Measurements from ENCODE around the gene ELK4. TPM values are rescaled to one million over a fixed set of nuclear protein-coding genes. Genes with fewer than 3 reads are reported as not detected.

Gene ELK4
- total RNA-seq, 1 experiment from 2014 or later, result 41.8 TPM

DNA sequence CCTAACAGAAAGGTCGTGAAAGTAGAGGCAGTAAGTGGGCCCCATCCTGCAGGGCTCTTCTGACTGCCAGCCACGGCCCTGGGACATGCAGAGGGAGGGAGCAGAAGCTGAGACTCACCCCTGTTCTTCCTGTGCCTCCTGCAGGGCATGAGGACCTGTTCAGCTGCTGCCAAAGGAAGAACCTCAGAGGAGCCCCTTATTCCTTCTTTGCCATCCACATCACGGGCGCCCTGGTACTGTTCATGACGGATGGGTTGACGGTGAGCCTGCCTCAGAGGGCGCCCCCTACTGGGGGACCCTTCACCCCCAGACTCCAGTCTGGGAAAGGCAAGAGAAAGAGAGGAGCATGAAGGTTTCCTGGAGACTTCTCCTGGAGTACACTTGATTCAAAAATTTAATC lies 47.1 kb downstream of the ELK4 start:
- no peak for DNase-seq (ENCODE audit: extremely low read depth, low read depth)

DNA sequence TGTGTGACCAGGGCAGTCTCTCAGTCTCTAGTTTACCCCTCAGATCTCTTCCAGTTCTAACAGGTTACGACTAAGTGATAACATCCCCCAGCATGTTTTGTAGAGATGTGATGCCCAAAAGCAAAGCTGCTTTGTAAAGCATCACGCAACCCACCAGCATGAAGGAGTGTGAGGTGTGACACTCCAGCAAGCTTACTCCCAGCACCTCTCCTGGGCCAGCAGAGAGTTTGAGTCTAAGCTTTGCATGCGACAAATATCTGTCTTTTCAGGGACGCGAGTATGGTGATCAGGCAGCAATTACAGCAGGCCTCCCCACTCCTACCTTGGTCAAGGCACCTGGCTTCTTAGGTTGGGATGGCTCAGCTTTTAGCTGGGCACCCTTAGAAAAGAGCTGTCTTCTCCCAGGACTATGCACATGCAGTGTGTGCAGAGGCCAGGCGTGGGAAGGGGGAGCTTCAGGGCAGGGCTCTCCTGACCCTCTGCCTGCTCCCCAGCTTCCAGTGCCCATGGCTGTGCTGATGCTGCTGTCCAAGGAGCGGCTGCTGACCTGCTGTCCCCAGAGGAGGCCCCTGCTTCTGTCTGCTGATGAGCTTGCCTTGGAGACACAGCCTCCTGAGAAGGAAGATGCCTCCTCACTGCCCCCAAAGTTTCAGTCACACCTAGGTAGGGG lies 48.2 kb downstream of the ELK4 start:
- DNase-seq (ENCODE audit: extremely low read depth, low read depth), result no peak

DNA sequence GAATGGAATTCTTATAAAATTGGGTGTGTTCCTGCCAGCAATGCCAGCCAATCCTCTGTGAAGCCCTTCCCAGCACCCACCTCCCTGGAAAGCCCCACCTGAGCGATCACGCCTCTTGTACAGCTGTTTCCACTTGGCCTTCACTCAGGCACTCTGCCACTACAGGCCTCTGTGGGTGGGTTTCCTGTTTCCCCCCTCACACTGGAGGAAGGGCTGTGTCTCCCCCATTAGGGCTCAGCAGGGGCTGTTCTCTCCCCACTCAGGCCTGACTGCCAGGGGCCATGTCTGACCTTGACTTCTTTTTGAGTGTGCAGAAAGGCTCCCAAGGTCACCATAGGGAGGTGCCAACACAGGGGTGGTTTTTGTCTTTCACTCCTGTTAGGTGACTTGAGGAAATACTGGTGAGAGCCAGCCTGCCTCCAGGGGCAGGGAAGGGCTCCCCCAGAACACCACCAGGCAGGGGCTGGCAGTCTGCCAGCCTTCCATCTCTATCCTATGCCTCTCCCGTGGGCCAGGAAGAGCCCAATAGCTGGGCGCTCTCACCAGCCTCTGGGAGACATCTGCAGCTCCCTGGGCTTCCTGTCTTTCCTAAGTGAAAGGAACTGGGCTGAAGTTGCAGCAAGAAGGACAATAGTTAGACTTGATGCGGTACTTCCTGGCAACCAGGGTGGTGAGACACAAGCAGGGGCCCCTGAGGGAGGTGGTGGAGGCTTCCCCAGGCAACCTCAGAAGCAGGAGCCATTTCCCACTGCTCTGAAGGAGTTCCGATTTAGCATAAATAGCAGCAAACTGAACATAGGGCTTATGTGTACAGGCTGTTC lies 49.1 kb downstream of the ELK4 start:
- DNase-seq (ENCODE audit: extremely low read depth, low read depth), result no peak

DNA sequence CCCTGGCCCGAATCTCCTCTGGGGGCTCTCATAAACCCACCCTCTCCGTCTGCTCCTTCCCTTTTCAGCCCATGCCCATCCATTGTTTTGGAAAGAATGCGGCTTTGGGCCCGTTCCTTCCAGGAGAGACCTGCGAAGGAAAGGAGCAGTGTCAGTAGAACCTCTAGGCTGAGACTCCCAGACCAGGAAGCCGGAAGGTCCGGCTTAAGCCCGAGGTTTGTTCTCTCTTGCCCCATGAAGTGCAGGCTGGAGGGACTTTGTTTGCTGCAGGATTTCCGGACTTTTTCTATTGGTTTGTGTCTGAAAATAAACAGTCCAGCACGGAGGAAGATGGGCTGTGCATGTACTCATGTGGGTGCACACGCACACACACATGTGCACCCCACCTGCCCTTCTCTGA lies 49.8 kb downstream of the ELK4 start:
- DNase-seq (ENCODE audit: extremely low read depth, low read depth), result no peak

DNA sequence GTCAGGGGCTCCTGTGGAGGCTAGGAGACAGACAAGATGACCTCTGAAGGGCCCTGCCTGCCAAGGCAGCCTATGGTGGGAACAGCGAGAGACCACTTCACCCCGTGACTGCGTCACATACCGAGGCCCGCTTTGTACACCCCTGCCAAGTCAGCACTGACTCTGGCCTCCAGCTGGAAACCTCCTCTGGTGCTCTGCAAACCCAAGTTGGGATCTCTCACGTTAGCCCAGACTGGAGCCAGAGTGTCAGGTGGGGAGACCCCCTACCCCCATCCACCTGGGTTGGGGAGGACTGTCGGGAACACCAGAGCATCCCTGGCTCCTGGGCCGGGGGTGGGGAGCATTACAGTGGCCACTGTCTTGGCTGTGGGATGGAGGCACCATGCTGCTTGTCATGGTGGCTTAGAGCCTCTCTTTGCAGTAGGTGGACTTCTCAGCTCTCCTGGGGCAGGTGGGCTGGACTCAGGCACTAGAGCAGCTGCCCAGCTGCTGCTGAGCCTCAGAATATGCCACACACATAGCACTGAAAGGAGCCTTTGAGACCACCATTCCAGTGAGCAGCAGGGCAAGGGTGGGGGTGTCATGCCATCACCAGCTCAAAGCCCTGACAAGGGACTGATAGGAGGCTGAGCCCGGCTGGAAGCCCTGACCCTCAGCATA lies 50.4 kb downstream of the ELK4 start:
- DNase-seq (ENCODE audit: extremely low read depth, low read depth), result no peak

DNA sequence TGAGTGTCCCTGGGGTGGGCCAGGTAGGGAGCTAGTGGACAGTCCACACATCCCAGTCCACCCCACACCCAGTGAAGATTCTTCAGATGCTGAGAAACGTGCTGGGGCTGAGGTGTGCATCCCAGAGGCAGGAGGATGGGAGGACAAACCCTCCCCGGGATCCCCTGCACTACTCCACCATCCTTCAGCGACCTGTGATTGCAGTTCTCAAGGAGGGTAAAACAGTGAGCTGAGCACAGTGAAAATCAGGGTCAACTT lies 51.0 kb downstream of the ELK4 start:
- no peak for DNase-seq (ENCODE audit: extremely low read depth, low read depth)

DNA sequence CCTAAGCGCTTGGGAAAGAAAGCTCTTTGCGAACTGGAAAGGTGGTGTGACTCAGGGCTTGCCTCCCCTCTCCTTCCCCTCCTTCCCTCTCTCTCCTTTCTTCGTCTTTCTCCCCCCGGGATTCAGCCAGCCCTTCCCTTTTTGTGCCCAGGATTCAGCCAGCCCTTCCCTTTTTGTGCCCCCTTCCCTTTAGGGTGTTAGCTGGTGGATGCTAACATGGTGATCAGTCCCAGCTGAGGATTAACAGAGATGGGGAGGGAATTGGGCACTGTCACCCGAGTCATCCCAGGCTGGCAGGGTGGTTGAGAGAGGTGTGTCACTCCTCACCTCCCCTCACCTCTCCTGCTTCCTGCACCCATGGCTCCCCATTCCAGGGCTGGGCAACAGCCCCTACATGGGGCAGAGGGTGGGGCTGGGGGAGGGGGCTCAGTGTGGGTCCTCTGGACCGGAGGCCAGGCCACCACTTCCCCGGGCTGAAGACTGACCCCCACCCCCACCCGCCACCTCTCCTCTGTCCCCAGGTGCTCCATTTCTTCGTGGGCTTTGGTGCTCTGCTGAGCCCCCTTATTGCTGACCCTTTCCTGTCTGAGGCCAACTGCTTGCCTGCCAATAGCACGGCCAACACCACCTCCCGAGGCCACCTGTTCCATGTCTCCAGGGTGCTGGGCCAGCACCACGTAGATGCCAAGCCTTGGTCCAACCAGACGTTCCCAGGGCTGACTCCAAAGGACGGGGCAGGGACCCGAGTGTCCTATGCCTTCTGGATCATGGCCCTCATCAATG lies 51.5 kb downstream of the ELK4 start:
- no peak for DNase-seq (ENCODE audit: extremely low read depth, low read depth)

DNA sequence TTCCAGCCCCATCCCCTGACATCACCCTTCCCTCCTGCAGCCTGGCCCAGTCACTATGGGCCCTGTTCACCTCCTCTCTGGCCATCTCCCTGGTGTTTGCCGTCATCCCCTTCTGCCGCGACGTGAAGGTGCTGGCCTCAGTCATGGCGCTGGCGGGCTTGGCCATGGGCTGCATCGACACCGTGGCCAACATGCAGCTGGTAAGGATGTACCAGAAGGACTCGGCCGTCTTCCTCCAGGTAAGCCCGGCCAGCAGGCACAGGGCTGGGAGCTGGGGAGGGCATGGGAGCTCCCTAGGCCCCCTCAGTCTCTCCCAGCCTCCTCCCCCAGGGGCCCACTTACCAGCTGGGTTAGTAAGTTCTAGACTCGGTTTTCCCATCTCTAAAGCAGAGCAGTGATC lies 52.1 kb downstream of the ELK4 start:
- DNase-seq (ENCODE audit: extremely low read depth, low read depth), result no peak

DNA sequence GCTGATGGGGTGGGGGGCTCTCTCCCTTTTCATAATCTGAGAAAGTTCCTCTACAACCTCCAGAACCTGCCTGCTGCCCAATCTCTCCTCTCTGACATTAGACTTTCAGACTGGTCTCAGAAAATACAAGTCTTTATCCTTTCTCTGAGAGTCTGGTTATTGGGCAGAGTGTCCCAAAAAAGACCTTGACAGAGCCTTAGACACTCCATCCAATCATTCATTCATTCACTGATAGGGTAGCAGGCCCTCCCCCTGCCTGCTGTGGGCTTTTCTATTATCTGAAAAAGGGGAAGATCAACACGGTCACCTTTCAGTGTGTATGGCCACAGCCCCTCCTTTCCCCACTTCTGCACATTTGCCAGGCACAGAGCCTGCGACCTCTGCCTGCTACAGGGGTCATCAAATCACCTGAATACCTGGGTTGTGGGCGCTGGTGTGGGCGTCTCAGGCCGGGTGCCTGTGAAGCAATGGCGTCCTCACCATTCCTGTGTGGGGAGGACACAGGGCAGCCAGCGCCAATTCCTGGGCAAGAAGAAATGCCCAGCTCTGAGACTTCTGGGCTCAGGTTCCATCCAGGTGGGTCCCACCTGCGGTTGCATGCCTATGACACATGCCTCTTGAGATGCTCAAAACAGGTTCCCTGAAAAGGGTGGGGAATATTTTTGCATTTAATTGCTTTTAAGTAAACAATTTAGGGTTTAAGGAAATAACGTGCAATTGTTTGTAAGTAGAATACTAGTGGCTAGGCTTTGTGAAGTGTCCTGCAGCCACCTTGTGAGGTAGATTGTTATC lies 52.8 kb downstream of the ELK4 start:
- no peak for DNase-seq (ENCODE audit: extremely low read depth, low read depth)

DNA sequence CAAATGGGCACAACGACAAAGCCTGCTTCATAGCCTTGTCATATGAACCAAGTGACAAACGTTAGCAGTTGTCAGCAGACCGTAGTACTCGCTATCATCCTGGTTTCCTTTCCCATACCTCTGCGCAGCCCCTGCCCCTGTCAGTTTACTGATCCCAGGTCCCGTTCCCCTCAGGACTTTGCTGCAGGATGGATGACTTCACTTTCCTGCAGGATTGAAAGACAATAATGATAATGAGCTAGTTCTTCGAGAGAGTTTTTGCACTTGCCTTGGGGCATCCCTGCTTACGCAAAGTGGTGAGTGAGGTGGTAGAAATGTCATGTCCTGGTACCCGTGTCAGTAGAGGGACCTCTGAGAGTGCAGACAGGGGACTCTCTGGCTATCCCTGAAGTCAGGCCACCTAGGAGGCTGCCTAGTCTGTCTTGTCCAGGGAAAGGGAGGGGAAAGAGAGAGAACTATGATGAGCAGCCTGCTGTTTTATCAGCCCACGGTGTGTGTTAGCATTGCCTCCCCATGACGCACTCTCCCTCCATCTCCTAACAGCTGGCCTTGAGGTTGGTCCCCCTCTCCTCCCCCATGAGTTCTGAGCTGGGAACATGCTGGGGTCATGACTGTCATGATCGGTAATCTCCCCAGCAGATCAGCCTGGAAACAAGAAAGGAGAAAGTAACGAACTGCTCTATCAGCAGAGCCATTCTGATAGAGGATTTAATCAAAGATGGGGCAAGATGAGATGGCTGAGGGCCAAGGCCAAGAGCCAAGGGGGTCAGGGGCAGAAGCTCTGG lies 53.7 kb downstream of the ELK4 start:
- DNase-seq (ENCODE audit: extremely low read depth, low read depth), result no peak

DNA sequence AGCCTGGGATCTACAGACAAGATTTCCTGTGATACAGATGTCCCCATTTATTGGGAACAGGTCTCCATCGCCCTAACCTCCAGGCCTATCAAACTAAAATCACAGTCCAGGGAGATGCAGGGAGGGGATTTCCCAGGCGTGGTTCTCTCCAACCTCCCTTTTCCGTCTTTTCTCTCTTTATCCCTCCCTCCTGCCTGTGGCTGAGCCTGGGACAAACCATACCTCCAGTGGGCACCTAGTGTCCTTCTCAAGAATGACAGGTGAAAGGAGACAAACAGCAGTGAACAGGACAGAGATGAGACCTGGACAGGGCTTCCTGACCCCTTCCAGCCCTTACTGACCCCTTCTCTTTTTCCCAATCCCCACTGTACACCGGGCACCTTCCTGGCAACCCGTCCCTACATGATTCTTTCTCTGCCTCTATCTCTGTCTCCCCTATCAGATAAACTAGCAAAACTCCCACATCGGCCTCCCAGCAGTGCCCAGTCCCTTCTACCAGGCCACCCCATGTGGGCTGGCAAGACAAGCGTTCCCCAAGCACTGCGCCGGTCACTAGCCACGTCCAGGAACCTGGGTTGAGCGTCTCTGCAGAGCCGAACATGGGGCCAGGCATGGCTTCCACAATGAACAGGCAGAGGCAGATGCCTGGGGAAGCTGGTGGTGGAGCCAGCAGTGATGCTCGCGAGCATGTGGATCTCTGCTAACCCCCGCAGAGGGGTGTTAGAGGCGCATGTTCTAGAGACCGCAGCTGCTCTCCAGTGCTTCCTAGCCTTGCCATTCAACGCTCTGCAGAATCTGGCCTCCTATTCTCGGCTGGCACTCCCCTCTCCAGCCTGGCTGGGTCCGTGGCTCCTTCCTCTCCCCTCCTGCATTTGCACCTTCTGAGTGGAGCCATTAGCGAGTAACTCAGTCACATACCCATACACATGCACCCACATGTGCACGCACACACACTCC lies 54.7 kb downstream of the ELK4 start:
- DNase-seq (ENCODE audit: extremely low read depth, low read depth), result no peak

DNA sequence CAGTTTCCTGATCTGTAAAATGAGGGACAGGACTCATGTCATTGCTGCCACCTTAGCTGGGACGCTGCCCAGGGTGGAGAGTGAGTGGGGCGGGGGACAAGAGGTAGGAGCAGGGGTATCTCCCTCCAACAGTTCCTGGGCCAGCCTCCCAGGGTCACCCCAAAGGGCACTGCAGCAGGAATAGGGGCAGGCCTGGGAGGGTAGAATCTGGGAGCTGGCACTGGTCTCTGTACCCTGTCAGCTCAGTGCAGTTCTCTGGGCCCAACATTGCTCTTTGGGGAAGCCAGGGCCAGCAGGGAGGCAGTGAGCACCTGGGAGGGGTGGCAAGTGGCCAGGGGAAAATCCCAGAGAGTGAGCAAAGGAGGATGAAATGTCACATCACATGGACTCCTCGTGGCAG lies 55.8 kb downstream of the ELK4 start:
- no peak for DNase-seq (ENCODE audit: extremely low read depth, low read depth)

DNA sequence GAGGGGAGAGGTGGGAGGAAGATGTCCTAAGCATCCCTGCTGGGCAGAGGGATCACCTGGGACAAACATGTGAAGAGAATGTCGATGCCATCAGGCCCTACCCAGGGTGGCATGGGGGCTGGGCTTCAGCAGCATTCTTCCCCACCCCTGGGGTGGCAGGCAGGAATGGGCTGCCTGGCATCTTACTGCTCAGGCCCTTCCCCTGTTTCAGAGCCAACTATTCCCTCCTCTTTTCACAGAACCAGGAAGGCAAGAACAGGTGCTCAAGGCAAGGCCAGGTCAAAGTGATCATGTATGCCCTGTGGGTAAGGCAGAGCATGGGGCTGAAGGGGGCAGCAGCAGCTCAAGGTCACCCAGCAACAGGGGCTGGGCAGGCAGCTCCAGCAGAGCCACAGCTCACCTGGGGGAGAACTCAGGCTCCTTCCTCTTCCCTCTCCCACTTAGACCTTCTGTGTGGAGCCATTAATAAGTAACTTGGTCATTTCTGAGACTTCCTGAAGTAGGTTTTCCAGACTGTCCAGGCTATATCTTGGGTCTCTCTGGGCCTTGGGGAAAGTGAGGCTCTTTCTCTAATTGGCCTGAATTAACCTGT lies 56.4 kb downstream of the ELK4 start:
- DNase-seq (ENCODE audit: extremely low read depth, low read depth), result no peak

DNA sequence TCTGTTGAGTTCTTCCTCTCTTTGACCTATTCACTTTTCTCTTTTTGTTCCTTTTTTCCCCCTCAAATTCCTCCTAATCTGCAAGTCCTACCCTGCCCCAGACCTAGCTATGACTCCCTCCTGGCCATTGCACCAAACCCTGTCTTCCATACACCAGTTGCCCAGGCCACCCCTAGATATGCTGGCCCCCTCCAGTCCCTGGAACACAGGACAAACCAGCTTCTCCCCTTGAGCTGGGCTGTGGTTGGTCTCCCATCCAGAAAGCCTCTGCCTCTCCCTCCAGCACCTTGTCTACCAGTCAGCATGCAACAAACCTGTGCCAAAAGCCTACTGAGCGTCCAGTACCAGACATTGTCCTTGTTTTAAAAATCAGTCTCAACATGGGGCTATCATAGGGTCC lies 59.4 kb downstream of the ELK4 start:
- no peak for DNase-seq (ENCODE audit: extremely low read depth, low read depth)

DNA sequence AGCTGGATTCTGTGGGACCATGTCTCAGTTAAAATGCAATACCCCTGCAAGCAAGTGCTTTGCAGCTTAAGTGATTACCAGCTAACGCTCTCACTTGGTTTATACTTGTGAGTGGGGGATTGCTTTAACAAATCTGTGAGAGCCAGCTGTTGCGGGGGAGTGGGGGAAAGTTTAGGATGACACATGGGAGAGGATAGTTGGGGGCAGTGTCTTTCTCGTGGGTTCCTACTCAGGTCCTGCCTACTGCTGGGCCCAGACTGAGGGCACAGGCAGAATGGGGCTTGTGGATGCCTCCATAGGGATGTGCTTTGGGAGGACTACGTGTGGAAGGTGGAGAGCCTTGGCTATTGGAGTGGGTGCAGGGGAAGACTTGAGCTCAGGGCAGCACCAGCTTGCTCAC lies 60.1 kb downstream of the ELK4 start:
- no peak for DNase-seq (ENCODE audit: extremely low read depth, low read depth)

DNA sequence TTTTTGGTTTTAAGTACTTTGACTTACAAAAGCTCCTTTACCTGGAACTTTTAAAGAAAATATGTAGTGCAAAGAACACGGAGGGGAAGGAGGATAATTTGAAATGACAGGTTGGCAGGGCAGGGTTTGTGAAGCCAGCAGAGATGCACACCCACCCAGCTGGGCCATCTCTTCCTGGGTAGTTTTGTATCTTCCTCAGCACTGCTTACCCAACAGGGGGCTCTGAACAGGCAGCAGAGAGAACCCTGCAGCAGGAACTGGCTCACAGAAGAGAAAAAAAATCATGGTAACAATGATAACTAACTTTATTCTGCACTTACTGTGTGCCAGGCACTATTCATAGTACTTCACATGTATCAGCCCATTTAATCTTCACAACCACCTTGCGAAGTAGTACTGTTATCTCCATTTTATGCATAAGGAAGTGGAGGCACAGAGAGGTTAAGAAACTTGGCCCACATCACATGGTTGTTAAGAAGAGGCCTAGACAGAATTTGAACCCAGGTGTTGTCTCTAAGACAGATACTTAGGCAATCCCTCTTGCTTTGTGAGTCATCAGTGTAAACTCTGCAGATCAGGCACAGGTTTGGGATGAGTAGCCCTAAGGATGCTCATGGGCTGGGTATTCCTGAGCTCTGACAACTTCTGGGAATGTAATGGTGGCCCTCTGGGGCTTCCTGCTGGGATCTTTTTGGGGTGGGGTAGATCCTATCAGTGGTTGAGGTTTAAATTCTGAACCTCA lies 60.8 kb downstream of the ELK4 start:
- no peak for DNase-seq (ENCODE audit: extremely low read depth, low read depth)

DNA sequence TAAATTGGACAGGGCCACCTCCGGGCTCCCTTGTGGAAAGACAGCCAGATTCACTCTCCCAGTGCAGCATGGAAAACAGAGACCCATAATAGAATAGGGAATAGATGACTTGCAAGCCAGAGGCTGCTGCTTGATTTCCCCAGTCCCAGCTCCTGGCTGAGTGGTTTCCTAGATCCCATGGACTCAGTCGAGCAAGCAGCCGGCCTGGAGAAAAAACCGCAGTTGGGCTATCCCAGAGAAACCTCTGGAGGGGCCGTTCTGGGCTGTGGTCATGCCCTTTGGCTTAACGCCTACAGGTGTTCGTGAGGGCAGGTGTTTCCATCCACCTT lies 61.7 kb downstream of the ELK4 start:
- DNase-seq (ENCODE audit: extremely low read depth, low read depth), result no peak

All from NCI-H460 (cell line).